SH-SY5Y (cell line): ENCODE results near the gene EPHX1.

Experiments
- GATA2 ChIP-seq: IDR thresholded peaks from 2 replicates; pipeline ENCODE4 v1.6.1; 2011; ENCODE audit warnings: mild to moderate bottlenecking, low read depth, low read length
- GATA3 ChIP-seq: IDR thresholded peaks from 2 replicates; pipeline ENCODE4 v1.6.1; 2011; ENCODE audit warnings: low read depth, mild to moderate bottlenecking, low read length, moderate library complexity

DNA sequence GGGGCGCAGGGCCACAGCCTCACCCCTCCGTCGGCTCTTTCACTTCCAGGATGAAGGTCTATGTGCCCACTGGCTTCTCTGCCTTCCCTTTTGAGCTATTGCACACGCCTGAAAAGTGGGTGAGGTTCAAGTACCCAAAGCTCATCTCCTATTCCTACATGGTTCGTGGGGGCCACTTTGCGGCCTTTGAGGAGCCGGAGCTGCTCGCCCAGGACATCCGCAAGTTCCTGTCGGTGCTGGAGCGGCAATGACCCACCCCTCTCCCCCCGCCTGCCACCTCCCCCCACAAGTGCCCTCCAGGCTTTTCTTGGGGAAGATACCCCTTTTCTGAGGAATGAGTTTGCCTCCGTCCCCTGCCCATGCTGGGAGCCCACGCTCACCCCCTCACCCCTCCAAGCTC is 35.2 kb downstream of the EPHX1 start:
- TF ChIP-seq GATA3, result no peak
- no peak for TF ChIP-seq GATA2
